GM23338 (cell line): ENCODE measurements around the gene HTRA1. TPM values are rescaled to one million over a fixed set of nuclear protein-coding genes. Genes with fewer than 3 reads are reported as not detected.

Source experiments
- ATAC-seq: fragments of 200-7000 bp; cut with Tn5 transposase; 3 replicates; pipeline ENCODE4 v1.9.1; 2020
- DNase-seq: peaks from one replicate; pipeline ENCODE4 v3.0.0-alpha.2; 2015; ENCODE audit warnings: low spot score
- H2AFZ ChIP-seq: fragments of 200-600 bp; sonication (generic); 2 replicates; pipeline ENCODE4 v1.8.0; 2016; ENCODE audit warnings: antibody characterized with exemption, mild to moderate bottlenecking, moderate library complexity
- H3F3A ChIP-seq: fragments of 200-600 bp; sonication (generic); replicated peaks from 2 replicates; pipeline ENCODE4 v1.8.0; 2017; ENCODE audit warnings: antibody characterized with exemption, mixed run types, low read depth
- H3K27ac ChIP-seq: fragments of 200-600 bp; sonication (generic); 2 replicates; pipeline ENCODE4 v1.6.1; 2016; ENCODE audit warnings: low read depth
- H3K27me3 ChIP-seq: fragments of 200-600 bp; sonication (generic); 2 replicates; pipeline ENCODE4 v1.8.0; 2016; ENCODE audit warnings: mild to moderate bottlenecking, mixed run types, moderate library complexity; ENCODE audit not compliant: insufficient read depth
- H3K36me3 ChIP-seq: fragments of 200-600 bp; sonication (generic); 2 replicates; pipeline ENCODE4 v1.8.0; 2016; ENCODE audit warnings: mild to moderate bottlenecking; ENCODE audit not compliant: insufficient read depth
- H3K4me1 ChIP-seq: fragments of 200-600 bp; sonication (generic); 2 replicates; pipeline ENCODE4 v1.8.0; 2016; ENCODE audit warnings: mild to moderate bottlenecking, moderate library complexity; ENCODE audit not compliant: insufficient read depth
- H3K4me2 ChIP-seq: fragments of 200-600 bp; sonication (generic); 2 replicates; pipeline ENCODE4 v1.7.1; 2017; ENCODE audit warnings: mixed run types
- H3K4me3 ChIP-seq: fragments of 200-600 bp; sonication (generic); 2 replicates; pipeline ENCODE4 v1.6.1; 2016; ENCODE audit warnings: mixed run types
- H3K79me2 ChIP-seq: fragments of 200-600 bp; sonication (generic); replicated peaks from 2 replicates; pipeline ENCODE4 v1.8.0; 2017; ENCODE audit warnings: mild to moderate bottlenecking; ENCODE audit not compliant: insufficient read depth
- H3K9me2 ChIP-seq: fragments of 200-600 bp; sonication (generic); 2 replicates; pipeline ENCODE4 v1.8.0; 2017; ENCODE audit not compliant: insufficient read depth
- H4K20me1 ChIP-seq: fragments of 200-600 bp; sonication (generic); replicated peaks from 2 replicates; pipeline ENCODE4 v1.8.0; 2017; ENCODE audit warnings: mild to moderate bottlenecking; ENCODE audit not compliant: insufficient read depth
- H3K27ac Mint-ChIP-seq: 2 replicates; pipeline ENCODE4 v1.8.0; 2020; ENCODE audit warnings: inconsistent platforms, mild to moderate bottlenecking, moderate library complexity, mixed read lengths
- H3K27me3 Mint-ChIP-seq: 3 replicates; pipeline ENCODE4 v1.8.0; 2022; ENCODE audit warnings: low read depth, mild to moderate bottlenecking, moderate library complexity, mixed read lengths, inconsistent platforms; ENCODE audit not compliant: insufficient read depth, poor library complexity
- H3K36me3 Mint-ChIP-seq: 3 replicates; pipeline ENCODE4 v1.8.0; 2021; ENCODE audit warnings: low read depth, mild to moderate bottlenecking, inconsistent platforms, moderate library complexity, mixed read lengths
- H3K4me1 Mint-ChIP-seq: 3 replicates; pipeline ENCODE4 v1.8.0; 2020; ENCODE audit warnings: mild to moderate bottlenecking, inconsistent platforms, mixed read lengths
- H3K4me3 Mint-ChIP-seq: 3 replicates; pipeline ENCODE4 v1.8.0; 2021; ENCODE audit warnings: moderate library complexity, mild to moderate bottlenecking, inconsistent platforms, mixed read lengths
- H3K9me3 Mint-ChIP-seq: 3 replicates; pipeline ENCODE4 v1.8.0; 2020; ENCODE audit warnings: moderate library complexity, mild to moderate bottlenecking, inconsistent platforms, mixed read lengths
- EZH2 ChIP-seq: fragments of 200-600 bp; sonication (generic); IDR thresholded peaks from one replicate; pipeline ENCODE4 v1.8.0; 2017; ENCODE audit warnings: antibody characterized with exemption, mild to moderate bottlenecking, low read depth; ENCODE audit not compliant: unreplicated experiment
- JUNB ChIP-seq: IDR thresholded peaks from one replicate; pipeline ENCODE4 v1.6.1; 2016; ENCODE audit warnings: antibody characterized with exemption; ENCODE audit not compliant: unreplicated experiment
- NANOG ChIP-seq: IDR thresholded peaks from 2 replicates; pipeline ENCODE4 v1.6.1; 2016; ENCODE audit warnings: antibody characterized with exemption, borderline replicate concordance
- POLR2AphosphoS5 ChIP-seq: IDR thresholded peaks from 2 replicates; pipeline ENCODE4 v1.6.1; 2016; ENCODE audit warnings: antibody characterized with exemption, low read depth
- REST ChIP-seq: IDR thresholded peaks from one replicate; pipeline ENCODE4 v1.6.1; 2018; ENCODE audit warnings: antibody characterized with exemption; ENCODE audit not compliant: unreplicated experiment
- STAT1 ChIP-seq: IDR thresholded peaks from one replicate; pipeline ENCODE4 v1.6.1; 2016; ENCODE audit warnings: antibody characterized with exemption; ENCODE audit not compliant: unreplicated experiment
- ZNF114 ChIP-seq: fragments of 250-450 bp; sonication (Bioruptor Pico); IDR thresholded peaks from 2 replicates; pipeline ENCODE4 v1.5.0; 2020; ENCODE audit warnings: mild to moderate bottlenecking, moderate library complexity
- ZNF331 ChIP-seq: fragments of 250-450 bp; sonication (Bioruptor Pico); IDR thresholded peaks from 2 replicates; pipeline ENCODE4 v1.5.0; 2020; ENCODE audit warnings: low read depth, mild to moderate bottlenecking, moderate library complexity
- ZNF462 ChIP-seq: fragments of 250-450 bp; sonication (Bioruptor Pico); IDR thresholded peaks from 2 replicates; pipeline ENCODE4 v1.5.0; 2020; ENCODE audit warnings: mild to moderate bottlenecking, moderate library complexity
- polyA plus RNA-seq: library from polyadenylated mRNA; unstranded; fragments of >200 nt; fragmentation: Nextera tagmentation; extraction: Ambion mirVana; gene quantifications from 2 replicates; pipeline ENCODE4 v1.2.1, GENCODE V29; 2016
- total RNA-seq: library from RNA; depleted of rRNA; stranded (reverse); fragments of >200 nt; shearing (Covaris generic); gene quantifications from 2 replicates; pipeline ENCODE4 v1.2.3, GENCODE V29; 2014

The HTRA1 gene
- total and polyA plus RNA-seq, 2 experiments from 2014 or later = 8.1 to 16.1 TPM

GRCh38 chr10:122462533-122463465, 1.4 kb downstream of the HTRA1 start:
- ATAC-seq (peak; percentile 13), DNase-seq (no peak)

GRCh38 chr10:122463466-122464249, 2.3 kb downstream of the HTRA1 start:
- Histone ChIP-seq H3K4me2 (peak overlapping the region; percentile 91; the same call in 1 of the 2 replicates), H3K27ac (no peak overlapping the region), H3K4me3 (peak overlapping the region; percentile 75; the same call in 1 of the 2 replicates), H4K20me1 (no peaks in the 10 kb centered on the region; the same call in 1 of the 2 replicates), H3K9me2 (no peaks in the 10 kb centered on the region), H3F3A (0 out of 2 replicates have a peak, but pooled peaks cover 6% of the 10 kb centered on the region), H3K4me1 (peaks cover 16% of the 10 kb centered on the region), H3K36me3 (no peaks in the 10 kb centered on the region), H2AFZ (no peak overlapping the region), H3K27me3 (peaks cover 52% of the 10 kb centered on the region), H3K79me2 (no peaks in the 10 kb centered on the region)
- no peak for ATAC-seq
- Mint-ChIP-seq H3K4me1 (peaks cover 33% of the 10 kb centered on the region), H3K27me3 (peaks cover 51% of the 10 kb centered on the region), H3K9me3 (no peaks in the 10 kb centered on the region), H3K36me3 (no peaks in the 10 kb centered on the region; the same call in 2 of the 3 replicates), H3K27ac (no peak overlapping the region), H3K4me3 (peak overlapping the region; percentile 81)
- no peak for DNase-seq
- TF ChIP-seq POLR2AphosphoS5 = no peak
- no peak for TF ChIP-seq REST
- no peak for TF ChIP-seq STAT1
- TF ChIP-seq ZNF331 (CRISPR knock-in tag) = no peak
- no peak for TF ChIP-seq EZH2
- no peak for TF ChIP-seq ZNF114
- no peak for TF ChIP-seq ZNF462 (CRISPR knock-in tag)
- no peak for TF ChIP-seq JUNB

More at GRCh38 chr10:122462533-122463465, 1.4 kb downstream of the HTRA1 start:
- peaks cover 16% of the 10 kb centered on the region for H3K4me1 ChIP-seq
- H3K36me3 Mint-ChIP-seq = no peaks in the 10 kb centered on the region; the same call in 2 of the 3 replicates
- H3F3A ChIP-seq = 0 out of 2 replicates have a peak, but pooled peaks cover 6% of the 10 kb centered on the region
- no peak overlapping the region for H3K27ac Mint-ChIP-seq
- H3K4me1 Mint-ChIP-seq = peaks cover 36% of the 10 kb centered on the region
- H3K79me2 ChIP-seq = no peaks in the 10 kb centered on the region
- peak overlapping the region; percentile 75 for H3K4me3 ChIP-seq
- no peak overlapping the region for H3K27ac ChIP-seq
- H3K4me3 Mint-ChIP-seq = peak overlapping the region; percentile 81
- no peaks in the 10 kb centered on the region; the same call in 1 of the 2 replicates for H4K20me1 ChIP-seq
- H3K9me2 ChIP-seq = no peaks in the 10 kb centered on the region
- H3K36me3 ChIP-seq = no peaks in the 10 kb centered on the region
- H3K27me3 Mint-ChIP-seq = peaks cover 52% of the 10 kb centered on the region
- TF ChIP-seq NANOG (no peak), EZH2 (peak; percentile 85)
- H2AFZ ChIP-seq = peak overlapping the region; percentile 92
- H3K9me3 Mint-ChIP-seq = no peaks in the 10 kb centered on the region
- peak overlapping the region; percentile 91 for H3K4me2 ChIP-seq
- H3K27me3 ChIP-seq = peaks cover 52% of the 10 kb centered on the region
